GM04504 (cell line): Measurements from ENCODE around the gene WBP11.

ENCODE experiments used
- DNase-seq: peaks from one replicate; pipeline ENCODE4 v3.0.0-alpha.2; 2012; ENCODE audit warnings: low read depth

Gene WBP11

GRCh38 chr12:14824012-14824634 lies 20.8 kb upstream of the WBP11 start:
- no peak for DNase-seq

- no peak for DNase-seq
Measured at GRCh38 chr12:14814014-14814413, 10.7 kb upstream of the WBP11 start, which contains the start of gene SMCO3. Gene SMCO3, minus strand, starts transcription at chr12:14814182. Its CDS starts 7,502 bp downstream, at chr12:14806680.

- no peak for DNase-seq
Measured at GRCh38 chr12:14811486-14811885, 8.2 kb upstream of the WBP11 start.

GRCh38 chr12:14810953-14811483 lies 7.7 kb upstream of the WBP11 start:
- no peak for DNase-seq

GRCh38 chr12:14810167-14810952 lies 7.1 kb upstream of the WBP11 start:
- DNase-seq: no peak

GRCh38 chr12:14803830-14804160 lies 517 bp upstream of the WBP11 start:
- DNase-seq: no peak

GRCh38 chr12:14802721-14803010 lies 612 bp downstream of the WBP11 start:
- no peak for DNase-seq

- DNase-seq: no peak
Measured at GRCh38 chr12:14802247-14802646, 1.0 kb downstream of the WBP11 start.

GRCh38 chr12:14795028-14795448 lies 8.2 kb downstream of the WBP11 start:
- no peak for DNase-seq

GRCh38 chr12:14785568-14785967 lies 17.7 kb downstream of the WBP11 start:
- DNase-seq: no peak

- DNase-seq: no peak
Measured at GRCh38 chr12:14784471-14784870, 18.8 kb downstream of the WBP11 start.

- DNase-seq: no peak
Measured at GRCh38 chr12:14782756-14783155, 20.5 kb downstream of the WBP11 start.

- DNase-seq: no peak
Measured at GRCh38 chr12:14781563-14781962, 21.7 kb downstream of the WBP11 start.

GRCh38 chr12:14780859-14781258 lies 22.4 kb downstream of the WBP11 start:
- DNase-seq: no peak

- no peak for DNase-seq
Measured at GRCh38 chr12:14779834-14780233, 23.4 kb downstream of the WBP11 start.

- no peak for DNase-seq
Measured at GRCh38 chr12:14777271-14777670, 26.0 kb downstream of the WBP11 start.

- no peak for DNase-seq
Measured at GRCh38 chr12:14776236-14776961, 26.9 kb downstream of the WBP11 start.

GRCh38 chr12:14775636-14775980 lies 27.7 kb downstream of the WBP11 start:
- DNase-seq: no peak

- peak; percentile 58 for DNase-seq
Measured at GRCh38 chr12:14774906-14775635, 28.2 kb downstream of the WBP11 start.

- peak; percentile 92 for DNase-seq
Measured at GRCh38 chr12:14774074-14774905, 29.0 kb downstream of the WBP11 start.

- no peak for DNase-seq
Measured at GRCh38 chr12:14773685-14774073, 29.6 kb downstream of the WBP11 start.

- DNase-seq: no peak
Measured at GRCh38 chr12:14772946-14773345, 30.3 kb downstream of the WBP11 start.
